Liver (tissue), 9 donors: ENCODE data around the gene SLC38A3. TPM values are rescaled to one million over a fixed set of nuclear protein-coding genes. Genes with fewer than 3 reads are reported as not detected.

Experiments
- DNase-seq: peaks from one replicate; pipeline ENCODE4 v3.0.0-alpha.2; 2017; ENCODE audit warnings: low spot score
- H3K27ac ChIP-seq, 2 donors: one replicate each; pipeline ENCODE4 v1.7.0; 2013; ENCODE audit warnings: inconsistent platforms in 2 of 2, low read length in 2 of 2, control low read depth in 1 of 2, low read depth in 1 of 2, mild to moderate bottlenecking in 1 of 2
- H3K27me3 ChIP-seq, 4 donors: one replicate each; pipeline versions ENCODE4 v1.6.1 to v1.7.0; 2013; ENCODE audit warnings: low read length in 3 of 4, inconsistent platforms in 1 of 4, mild to moderate bottlenecking in 1 of 4, moderate library complexity in 1 of 4; ENCODE audit not compliant: control insufficient read depth in 4 of 4, insufficient read depth in 4 of 4
- H3K36me3 ChIP-seq, 4 donors: one replicate each; pipeline versions ENCODE4 v1.6.1 to v1.7.0; 2013; ENCODE audit warnings: low read length in 3 of 4, mild to moderate bottlenecking in 3 of 4, low read depth in 1 of 4, moderate library complexity in 1 of 4; ENCODE audit not compliant: control insufficient read depth in 4 of 4, insufficient read depth in 3 of 4
- H3K4me1 ChIP-seq, 4 donors: one replicate each; pipeline versions ENCODE4 v1.6.1 to v1.7.0; 2013; ENCODE audit warnings: low read length in 3 of 4, mild to moderate bottlenecking in 3 of 4, moderate library complexity in 1 of 4; ENCODE audit not compliant: control insufficient read depth in 4 of 4, insufficient read depth in 4 of 4
- H3K4me3 ChIP-seq, 3 donors: one replicate each; pipeline versions ENCODE4 v1.6.1 to v1.7.0; 2013; ENCODE audit warnings: low read length in 3 of 3, control low read depth in 1 of 3, low read depth in 1 of 3, mild to moderate bottlenecking in 1 of 3
- H3K9ac ChIP-seq, 2 donors: one replicate each; pipeline ENCODE4 v1.7.0; 2013; ENCODE audit warnings: low read length in 2 of 2, mild to moderate bottlenecking in 2 of 2, moderate library complexity in 2 of 2, control low read depth in 1 of 2, low read depth in 1 of 2
- H3K9me3 ChIP-seq, 4 donors: one replicate each; pipeline versions ENCODE4 v1.6.1 to v1.7.0; 2013; ENCODE audit warnings: low read length in 3 of 4; ENCODE audit not compliant: control insufficient read depth in 4 of 4
- ATF3 ChIP-seq: IDR thresholded peaks from 2 replicates; pipeline ENCODE4 v1.6.1; 2016; ENCODE audit warnings: antibody characterized with exemption
- EGR1 ChIP-seq, 2 donors: IDR thresholded peaks; 2 replicates each; pipeline ENCODE4 v1.6.1; 2016 to 2018; ENCODE audit warnings: antibody characterized with exemption in 2 of 2, low read depth in 2 of 2
- GABPA ChIP-seq, 2 donors: IDR thresholded peaks in 1 of 2; conservative IDR thresholded peaks in 1 of 2; 2 replicates each; pipeline ENCODE4 v1.6.1; 2016; ENCODE audit warnings: antibody characterized with exemption in 2 of 2, mild to moderate bottlenecking in 1 of 2, moderate library complexity in 1 of 2
- HNF4A ChIP-seq, 2 donors: conservative IDR thresholded peaks; 2 replicates each; pipeline ENCODE4 v1.6.1; 2016; ENCODE audit warnings: antibody characterized with exemption in 2 of 2, mild to moderate bottlenecking in 2 of 2
- HNF4G ChIP-seq: IDR thresholded peaks from 2 replicates; pipeline ENCODE4 v1.6.1; 2016; ENCODE audit warnings: antibody characterized with exemption
- JUND ChIP-seq, 2 donors: IDR thresholded peaks; 2 replicates each; pipeline ENCODE4 v1.6.1; 2016; ENCODE audit warnings: antibody characterized with exemption in 2 of 2
- NR2F2 ChIP-seq: IDR thresholded peaks from 2 replicates; pipeline ENCODE4 v1.6.1; 2016; ENCODE audit warnings: antibody characterized with exemption
- RXRA ChIP-seq, 2 donors: IDR thresholded peaks; 2 replicates each; pipeline ENCODE4 v1.6.1; 2017 to 2018; ENCODE audit warnings: antibody characterized with exemption in 2 of 2, mild to moderate bottlenecking in 1 of 2
- SP1 ChIP-seq: IDR thresholded peaks from 2 replicates; pipeline ENCODE4 v1.6.1; 2018; ENCODE audit warnings: antibody characterized with exemption, mild to moderate bottlenecking
- TAF1 ChIP-seq: conservative IDR thresholded peaks from 2 replicates; pipeline ENCODE4 v1.6.1; 2016; ENCODE audit warnings: antibody characterized with exemption, mild to moderate bottlenecking
- ZBTB33 ChIP-seq: IDR thresholded peaks from 2 replicates; pipeline ENCODE4 v1.6.1; 2016; ENCODE audit warnings: antibody characterized with exemption
- WGBS: extraction: QIAGEN DNeasy Blood & Tissue Kit; methylation state at CpG from one replicate; pipeline ENCODE4 v1.1.7; 2013; 5-methylcytosine and 5-hydroxymethylcytosine counted together
- polyA plus RNA-seq, 2 donors: library from polyadenylated mRNA; stranded (reverse) in 1 of 2; unstranded in 1 of 2; fragments of 200-250 nt in 1 of 2; fragments of >200 nt in 1 of 2; fragmentation: Nextera tagmentation in 1 of 2; extraction: Ambion mirVana in 1 of 2; gene quantifications; one replicate each; pipeline versions ENCODE4 v1.2.1 to v1.2.3, GENCODE V29; 2013 to 2015
- total RNA-seq, 2 donors: library from RNA; depleted of rRNA; stranded (reverse); fragments of >200 nt; gene quantifications; one replicate each; pipeline ENCODE4 v1.2.3, GENCODE V29; 2014
- TF ChIP-seq, protein P1 (sequence below): fragments of 150-350 bp; IDR thresholded peaks from 2 replicates; pipeline ENCODE4 v1.5.1; 2017; ENCODE audit warnings: improper control_type of control experiment, low read depth, low read length; ENCODE audit not compliant: missing input control
- TF ChIP-seq, protein P2 (sequence below): IDR thresholded peaks from 2 replicates; pipeline ENCODE4 v1.6.1; 2016; ENCODE audit warnings: antibody characterized with exemption, mild to moderate bottlenecking
- donor health status: healthy.
- donor health status: healthy.
- donor health status: healthy.
- donor health status: healthy.
- donor health status: healthy.

The SLC38A3 gene
- total and polyA plus RNA-seq, 4 donors = 98.1 to 180 (median 140) TPM

DNA sequence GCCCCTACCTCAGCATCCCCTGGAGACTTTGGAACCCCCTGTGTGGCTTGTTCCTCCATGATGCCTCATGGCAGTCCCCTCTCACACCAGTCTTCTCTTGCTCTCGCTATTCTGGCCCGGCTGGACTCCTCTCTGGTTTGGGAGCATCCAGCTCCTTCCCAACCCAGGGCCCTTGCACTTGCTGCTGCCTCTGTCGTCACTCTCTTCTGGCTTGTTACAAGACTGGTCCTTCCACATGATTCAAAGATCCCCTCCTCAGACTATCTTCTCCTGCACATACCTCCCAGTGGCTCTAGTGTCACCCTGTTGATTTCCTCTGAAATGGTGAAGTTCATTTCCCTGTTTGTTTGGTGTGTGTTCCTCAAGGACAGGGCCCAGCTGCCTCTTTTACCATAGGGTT, 24.4 kb downstream of the SLC38A3 start:
- Histone ChIP-seq H3K9me3 (no peaks in the 10 kb centered on the region), H3K4me1 (peaks cover 4 to 18% (median 11%) of the 10 kb centered on the region in 4 donors), H3K27ac (no peak overlapping the region), H3K27me3 (no peaks in the 10 kb centered on the region), H3K9ac (no peak overlapping the region), H3K4me3 (no peak overlapping the region), H3K36me3 (no peaks in the 10 kb centered on the region)
- DNase-seq = no peak
- TF ChIP-seq ZBTB33 (no peak), ATF3 (no peak), HNF4A (conservative IDR thresholded peaks at IDR 0.05) (no peak), NR2F2 (no peak), GABPA (IDR thresholded peaks at IDR 0.05 in 1 of 2, conservative IDR thresholded peaks at IDR 0.05 in 1 of 2) (no peak), RXRA (IDR thresholded peaks at IDR 0.05) (no peak), TAF1 (no peak), JUND (IDR thresholded peaks at IDR 0.05) (no peak), HNF4G (no peak), EGR1 (IDR thresholded peaks at IDR 0.05; ENCODE audit: low read depth in 2 of 2) (no peak), SP1 (no peak)
- TF ChIP-seq, protein P1, sequence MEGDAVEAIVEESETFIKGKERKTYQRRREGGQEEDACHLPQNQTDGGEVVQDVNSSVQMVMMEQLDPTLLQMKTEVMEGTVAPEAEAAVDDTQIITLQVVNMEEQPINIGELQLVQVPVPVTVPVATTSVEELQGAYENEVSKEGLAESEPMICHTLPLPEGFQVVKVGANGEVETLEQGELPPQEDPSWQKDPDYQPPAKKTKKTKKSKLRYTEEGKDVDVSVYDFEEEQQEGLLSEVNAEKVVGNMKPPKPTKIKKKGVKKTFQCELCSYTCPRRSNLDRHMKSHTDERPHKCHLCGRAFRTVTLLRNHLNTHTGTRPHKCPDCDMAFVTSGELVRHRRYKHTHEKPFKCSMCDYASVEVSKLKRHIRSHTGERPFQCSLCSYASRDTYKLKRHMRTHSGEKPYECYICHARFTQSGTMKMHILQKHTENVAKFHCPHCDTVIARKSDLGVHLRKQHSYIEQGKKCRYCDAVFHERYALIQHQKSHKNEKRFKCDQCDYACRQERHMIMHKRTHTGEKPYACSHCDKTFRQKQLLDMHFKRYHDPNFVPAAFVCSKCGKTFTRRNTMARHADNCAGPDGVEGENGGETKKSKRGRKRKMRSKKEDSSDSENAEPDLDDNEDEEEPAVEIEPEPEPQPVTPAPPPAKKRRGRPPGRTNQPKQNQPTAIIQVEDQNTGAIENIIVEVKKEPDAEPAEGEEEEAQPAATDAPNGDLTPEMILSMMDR = no peak
- TF ChIP-seq, protein P2, sequence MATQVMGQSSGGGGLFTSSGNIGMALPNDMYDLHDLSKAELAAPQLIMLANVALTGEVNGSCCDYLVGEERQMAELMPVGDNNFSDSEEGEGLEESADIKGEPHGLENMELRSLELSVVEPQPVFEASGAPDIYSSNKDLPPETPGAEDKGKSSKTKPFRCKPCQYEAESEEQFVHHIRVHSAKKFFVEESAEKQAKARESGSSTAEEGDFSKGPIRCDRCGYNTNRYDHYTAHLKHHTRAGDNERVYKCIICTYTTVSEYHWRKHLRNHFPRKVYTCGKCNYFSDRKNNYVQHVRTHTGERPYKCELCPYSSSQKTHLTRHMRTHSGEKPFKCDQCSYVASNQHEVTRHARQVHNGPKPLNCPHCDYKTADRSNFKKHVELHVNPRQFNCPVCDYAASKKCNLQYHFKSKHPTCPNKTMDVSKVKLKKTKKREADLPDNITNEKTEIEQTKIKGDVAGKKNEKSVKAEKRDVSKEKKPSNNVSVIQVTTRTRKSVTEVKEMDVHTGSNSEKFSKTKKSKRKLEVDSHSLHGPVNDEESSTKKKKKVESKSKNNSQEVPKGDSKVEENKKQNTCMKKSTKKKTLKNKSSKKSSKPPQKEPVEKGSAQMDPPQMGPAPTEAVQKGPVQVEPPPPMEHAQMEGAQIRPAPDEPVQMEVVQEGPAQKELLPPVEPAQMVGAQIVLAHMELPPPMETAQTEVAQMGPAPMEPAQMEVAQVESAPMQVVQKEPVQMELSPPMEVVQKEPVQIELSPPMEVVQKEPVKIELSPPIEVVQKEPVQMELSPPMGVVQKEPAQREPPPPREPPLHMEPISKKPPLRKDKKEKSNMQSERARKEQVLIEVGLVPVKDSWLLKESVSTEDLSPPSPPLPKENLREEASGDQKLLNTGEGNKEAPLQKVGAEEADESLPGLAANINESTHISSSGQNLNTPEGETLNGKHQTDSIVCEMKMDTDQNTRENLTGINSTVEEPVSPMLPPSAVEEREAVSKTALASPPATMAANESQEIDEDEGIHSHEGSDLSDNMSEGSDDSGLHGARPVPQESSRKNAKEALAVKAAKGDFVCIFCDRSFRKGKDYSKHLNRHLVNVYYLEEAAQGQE = no peak
- 94% methylated on average over 3 of the region's 3 CpGs for WGBS

DNA sequence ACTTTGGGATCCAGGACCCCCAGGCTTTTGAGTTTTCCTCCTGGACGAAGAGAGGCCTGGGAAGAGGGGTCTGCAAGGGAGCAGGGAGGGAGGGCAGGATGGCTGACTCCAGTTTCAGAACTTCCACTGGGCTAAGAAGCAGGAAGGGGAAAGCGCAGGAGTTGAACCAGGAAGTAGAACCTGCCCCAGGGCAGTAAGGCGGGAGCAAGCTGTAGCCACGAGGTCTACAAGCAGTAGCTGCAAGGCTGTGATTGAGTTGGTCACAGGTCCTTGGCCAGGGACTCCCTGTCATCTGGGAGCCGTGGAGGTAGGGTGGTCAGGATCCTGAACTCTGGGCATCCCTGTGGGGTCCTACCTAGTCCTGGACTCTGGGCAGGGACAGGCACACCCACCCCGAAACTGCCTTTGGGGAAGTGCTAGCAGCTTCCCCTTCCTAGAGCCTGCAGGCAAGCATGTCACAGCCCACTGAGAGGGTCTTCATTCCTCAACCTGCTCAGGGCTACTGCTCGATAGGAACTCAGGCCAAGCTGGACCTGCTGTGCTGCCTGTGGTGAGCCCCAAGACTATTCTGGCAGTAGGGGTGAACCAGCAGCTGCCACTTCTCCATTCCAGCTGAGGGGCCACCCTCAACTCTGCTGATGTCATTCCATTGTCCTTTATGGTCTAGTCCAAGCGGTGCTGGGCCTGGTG, 25.2 kb downstream of the SLC38A3 start:
- Histone ChIP-seq H3K9ac (no peak overlapping the region), H3K4me3 (no peak overlapping the region), H3K27me3 (no peaks in the 10 kb centered on the region), H3K36me3 (no peaks in the 10 kb centered on the region), H3K9me3 (no peaks in the 10 kb centered on the region), H3K4me1 (peaks cover 5 to 18% (median 11%) of the 10 kb centered on the region in 4 donors), H3K27ac (peak overlapping the region in 1 of 2 donors; percentile 40)
- no peak for DNase-seq
- TF ChIP-seq ZBTB33 = no peak
- TF ChIP-seq, protein P2 = no peak
- 85% methylated on average over 8 of the region's 8 CpGs for WGBS
